CD4-positive, alpha-beta T cell treated with Interleukin-1 beta for 1 hour (primary cell): ENCODE data around the gene RGMB.

ENCODE experiments used
- DNase-seq, 2 donors: peaks; one replicate each; pipeline ENCODE4 v3.0.0-alpha.2; 2020 to 2022

The RGMB gene

DNA sequence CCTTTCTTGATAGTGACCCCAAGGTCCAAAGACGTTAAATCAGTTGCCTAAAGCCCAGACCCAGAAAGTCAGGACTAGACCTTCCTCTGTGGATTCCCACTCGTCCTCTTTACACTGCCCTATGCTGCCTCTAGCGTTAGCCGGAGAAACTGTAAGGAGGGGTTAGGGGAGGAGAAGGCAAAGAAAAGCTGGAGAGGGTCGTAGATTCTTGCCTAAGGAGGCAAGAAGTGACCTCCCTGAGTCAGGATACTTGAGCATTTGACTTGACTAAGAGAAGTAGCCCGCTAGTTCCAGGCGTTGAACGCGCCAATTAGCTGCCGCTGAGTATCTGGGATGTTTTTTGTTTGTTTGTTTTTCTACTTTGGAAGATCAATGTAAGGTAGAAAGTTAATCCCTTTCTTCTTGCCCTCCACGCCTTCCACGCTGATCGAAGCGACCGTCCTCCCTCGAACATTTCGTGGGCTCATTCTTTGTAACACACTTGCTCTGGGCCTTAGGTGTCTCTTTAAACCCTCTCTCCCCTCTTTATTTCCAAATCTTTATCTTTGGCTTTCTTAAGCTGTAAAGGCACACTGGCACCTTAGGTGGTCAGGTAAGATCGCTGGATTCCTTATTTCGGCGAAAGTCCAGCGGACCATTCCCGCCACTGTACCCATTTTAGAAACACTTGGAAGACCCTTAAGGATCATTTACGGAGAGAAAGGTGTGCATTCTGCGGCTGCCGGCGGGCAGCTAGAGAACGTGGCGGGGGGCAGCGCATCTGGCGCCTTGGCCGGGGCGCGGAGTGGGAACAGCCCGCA is 5.1 kb upstream of the RGMB start:
- DNase-seq = peak; percentile 27 to 43

DNA sequence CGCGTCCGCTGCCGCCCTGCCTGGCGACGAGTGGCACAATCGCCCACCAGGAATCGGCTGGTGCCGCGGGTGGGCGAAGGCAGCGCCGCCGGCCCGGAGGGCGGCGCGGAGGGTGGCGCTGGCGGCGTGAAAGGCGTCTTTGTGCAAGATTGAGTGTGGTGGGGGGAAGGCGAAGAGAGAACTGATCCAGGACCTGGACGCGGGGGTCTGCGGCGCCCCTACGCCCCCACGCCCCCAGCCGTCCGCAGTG is 4.6 kb upstream of the RGMB start:
- DNase-seq = no peak

DNA sequence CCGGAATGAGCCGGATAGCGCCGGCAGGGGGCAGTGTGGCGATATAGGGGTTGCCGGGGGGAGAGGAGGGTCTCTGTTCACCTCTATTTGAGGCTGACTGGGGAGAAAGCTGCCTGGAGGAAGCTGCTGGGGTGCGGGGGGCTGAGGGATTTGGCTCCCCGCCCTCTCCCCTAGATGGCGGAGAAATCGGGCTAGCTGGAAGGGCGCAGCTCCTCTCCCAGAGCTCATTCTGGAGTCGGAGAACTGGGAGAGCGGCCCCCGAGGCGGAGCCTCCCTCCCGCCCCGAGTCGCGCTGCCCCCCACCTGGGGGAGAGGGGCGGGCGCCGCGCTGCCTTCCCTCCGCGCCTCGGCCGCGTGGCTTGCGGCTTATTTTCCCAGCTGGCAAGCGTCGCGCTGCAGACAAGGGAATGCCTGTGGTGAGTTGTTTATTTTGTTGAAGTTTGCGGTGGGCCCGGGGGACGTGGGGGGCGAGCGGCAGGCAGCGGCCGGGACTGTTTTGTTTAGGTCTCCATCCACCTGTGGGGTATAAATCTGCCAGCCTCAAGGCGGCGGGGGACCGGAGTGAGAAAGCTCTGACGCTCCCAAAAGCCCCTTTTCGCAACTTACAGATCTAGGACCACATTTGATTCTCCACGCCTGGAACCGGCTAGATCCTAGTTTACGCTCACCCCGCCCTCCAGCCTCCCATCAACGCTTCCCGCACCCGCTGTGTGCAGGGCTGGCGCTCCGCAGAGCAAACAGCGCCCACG is 4.1 kb upstream of the RGMB start:
- DNase-seq = peak; percentile 22 to 42

DNA sequence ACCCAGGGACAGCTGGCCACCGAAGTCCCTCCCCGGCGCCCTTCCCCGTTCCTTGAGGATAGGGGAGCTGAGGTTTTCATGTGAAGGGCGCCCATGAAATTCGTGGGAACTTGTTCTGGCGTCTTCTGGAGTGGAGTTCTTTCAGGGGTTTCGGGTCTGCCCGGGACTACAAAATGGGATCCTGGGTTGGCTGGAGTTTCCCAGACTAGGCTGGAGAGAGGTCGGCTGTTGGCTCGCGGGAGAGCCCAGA is 3.6 kb upstream of the RGMB start:
- DNase-seq = no peak

DNA sequence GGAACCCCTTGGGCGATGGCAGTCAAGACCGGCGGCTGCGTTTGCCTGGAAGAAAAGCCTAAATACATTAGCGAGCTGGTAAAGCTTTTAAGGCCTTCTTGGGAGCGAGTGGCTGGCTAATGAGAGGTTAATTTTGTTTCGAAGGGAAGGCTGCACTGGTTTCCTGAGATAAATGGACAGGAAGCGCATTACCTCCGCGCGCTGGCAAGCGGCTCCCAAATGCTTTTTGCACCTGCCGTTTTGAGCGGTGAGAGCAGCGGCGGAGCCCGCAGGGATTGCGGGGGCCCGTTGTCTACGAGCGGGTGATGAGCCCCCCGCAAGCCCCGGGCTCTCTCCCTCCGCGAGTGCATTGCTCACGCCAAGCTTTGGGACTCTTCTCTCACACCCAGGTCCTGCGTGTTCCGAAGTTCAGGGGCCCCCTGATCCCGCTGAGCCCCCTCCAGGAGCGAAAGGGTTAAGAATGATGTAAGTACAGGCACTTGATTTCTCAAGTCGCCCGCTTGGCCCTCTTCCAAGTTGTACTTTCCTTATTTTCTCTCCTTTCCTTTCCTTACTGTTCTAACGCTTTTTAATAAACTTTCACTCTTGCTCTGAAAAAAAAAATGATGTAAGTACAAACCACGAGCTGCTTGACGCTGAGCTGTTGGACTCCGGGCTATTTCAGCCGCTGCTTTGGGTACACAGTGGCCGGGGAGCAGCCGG is 3.1 kb upstream of the RGMB start:
- peak; percentile 7 to 15 for DNase-seq

DNA sequence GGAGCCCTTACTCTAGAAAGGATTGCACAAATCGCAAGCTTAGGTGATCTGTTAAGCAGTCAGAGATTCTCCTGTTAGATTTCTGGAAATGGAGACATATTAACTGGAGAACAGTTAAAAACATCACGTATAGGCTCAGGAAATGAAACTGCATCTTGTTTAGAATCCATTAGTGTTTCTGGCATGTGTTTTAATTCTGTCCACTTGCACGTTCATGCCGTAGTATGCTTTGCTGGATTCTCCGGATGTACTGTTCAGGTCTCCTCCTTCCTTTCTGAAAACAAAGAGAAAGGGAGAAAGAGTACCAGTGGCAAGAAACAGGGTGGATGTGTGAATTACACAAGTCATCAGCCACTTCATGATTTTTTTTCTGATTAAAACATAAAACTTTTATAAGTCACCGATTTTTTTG is 2.5 kb upstream of the RGMB start:
- DNase-seq = peak in 1 of 2 donors; percentile 22

DNA sequence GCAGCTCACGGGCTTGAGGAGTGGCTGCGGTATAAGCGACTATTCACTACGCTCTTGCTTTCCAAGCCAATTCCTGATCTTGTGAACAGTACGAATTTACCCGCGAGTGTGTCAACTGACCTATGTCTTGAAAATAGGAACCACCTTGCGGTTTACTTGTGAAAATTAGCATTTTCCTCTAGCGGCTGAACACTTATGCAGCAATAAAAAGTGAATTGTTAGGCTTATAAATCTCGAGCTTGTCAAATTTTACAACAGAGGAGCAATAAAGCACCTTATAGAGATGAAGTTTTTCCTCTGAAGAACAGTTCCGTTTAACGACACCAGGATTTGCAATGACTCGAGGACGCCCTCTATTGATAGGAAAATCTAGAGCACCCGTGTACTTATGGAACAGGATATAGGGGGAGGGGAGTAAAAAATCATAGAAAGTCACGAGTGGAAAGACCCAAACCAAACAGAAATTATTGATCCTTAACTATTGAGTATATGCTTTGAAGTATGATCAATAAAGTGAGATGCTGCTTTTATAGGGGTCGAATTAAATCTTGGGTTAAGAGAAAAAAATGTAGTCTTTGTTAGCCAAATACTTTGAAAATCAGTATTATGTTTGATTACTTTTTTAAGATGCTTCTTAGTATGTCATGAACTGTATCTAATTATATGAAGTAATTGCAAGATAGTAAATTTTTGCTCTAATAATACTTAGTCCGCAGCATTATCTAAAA is 1.9 kb upstream of the RGMB start:
- DNase-seq = peak; percentile 58 to 81

DNA sequence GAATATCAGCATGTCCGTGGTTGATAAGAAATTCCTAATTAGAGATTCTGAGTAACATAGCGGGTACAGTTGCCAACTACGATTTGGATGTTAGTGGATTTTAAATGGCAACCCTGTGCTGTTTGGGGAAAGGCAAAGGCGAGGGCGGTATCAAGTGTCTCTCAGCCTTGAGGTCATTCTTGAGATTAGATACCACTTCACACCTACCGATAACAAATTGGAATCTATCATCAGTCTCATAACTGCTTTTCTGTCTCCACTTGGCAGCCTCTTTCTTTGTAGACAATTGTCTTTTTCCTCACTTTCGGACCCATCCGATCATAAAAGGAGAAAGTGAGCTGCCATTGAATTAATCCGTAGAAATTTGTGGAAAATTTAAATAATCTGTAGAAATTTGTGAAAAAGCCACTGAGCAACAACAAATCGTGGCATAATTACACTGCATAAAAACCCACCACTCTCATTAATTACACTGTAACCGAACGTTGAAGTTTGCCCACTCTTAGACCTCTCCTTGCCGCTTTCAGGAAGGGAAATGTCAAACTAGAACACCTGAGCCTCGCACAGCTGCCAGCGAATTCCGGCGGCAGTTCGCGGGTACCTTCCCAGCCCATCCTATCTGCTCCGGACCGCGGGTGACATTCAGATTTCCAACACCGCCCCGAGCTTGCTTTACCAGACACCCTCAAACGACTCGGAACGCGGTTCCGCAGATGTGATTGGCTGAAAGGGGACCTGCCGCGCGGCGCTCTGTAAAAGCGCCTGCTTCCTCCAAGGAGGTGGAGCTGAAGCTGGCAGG is 849 bp upstream of the RGMB start:
- peak; percentile 65 to 74 for DNase-seq

DNA sequence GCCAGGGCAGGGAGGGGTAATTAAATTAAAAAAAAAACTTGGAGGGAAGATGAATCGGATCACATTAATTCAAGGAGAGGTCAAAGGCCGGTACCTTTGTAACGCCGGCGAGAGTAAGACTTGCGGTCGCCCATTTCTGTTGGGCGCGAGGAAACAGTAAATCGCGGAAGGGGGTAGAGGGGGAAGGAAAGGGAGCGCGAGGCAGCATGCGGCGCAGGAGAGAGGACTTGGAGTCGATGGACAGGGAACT is 324 bp upstream of the RGMB start:
- DNase-seq = no peak

DNA sequence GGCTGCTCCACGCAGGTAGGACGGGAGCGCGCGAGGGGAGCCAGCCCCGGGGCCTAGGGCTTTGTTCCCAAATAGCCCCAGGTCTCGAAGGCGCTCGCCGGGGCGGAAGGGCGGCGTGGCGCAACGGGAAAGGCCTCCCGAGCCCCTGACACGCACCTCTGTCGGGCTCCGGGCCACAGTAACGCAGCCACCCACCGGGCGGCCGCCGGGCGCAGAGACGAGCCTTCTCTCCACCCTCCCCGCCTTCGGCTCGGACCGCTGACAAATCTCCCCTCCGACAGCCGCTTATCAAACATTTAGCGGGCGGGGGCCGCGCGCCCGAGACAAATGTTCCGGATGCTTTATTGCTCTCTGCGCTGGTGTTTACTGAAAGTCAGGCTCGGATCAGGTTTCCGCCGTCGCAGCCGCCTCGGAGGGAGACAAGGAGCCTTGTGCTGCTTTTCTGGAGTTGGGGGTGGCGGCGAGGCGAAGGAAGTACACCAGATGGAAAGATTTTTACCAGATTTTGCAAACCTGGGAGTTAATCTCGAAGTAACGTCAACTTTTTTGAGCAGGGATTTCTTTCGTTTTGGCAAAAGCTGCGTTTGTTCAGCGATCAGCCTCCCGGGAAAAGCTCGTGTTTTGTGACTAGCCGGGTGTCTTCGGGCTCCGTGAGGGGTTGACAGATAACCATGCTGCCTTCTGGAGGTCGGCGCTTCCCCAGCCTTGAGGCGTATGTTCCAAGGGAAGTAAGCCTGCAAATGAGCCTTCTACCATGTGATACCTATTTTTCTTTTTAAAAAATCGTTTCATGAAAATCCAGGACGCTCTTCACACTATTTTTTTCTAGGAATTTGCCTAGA is 950 bp downstream of the RGMB start:
- peak; percentile 25 to 48 for DNase-seq

DNA sequence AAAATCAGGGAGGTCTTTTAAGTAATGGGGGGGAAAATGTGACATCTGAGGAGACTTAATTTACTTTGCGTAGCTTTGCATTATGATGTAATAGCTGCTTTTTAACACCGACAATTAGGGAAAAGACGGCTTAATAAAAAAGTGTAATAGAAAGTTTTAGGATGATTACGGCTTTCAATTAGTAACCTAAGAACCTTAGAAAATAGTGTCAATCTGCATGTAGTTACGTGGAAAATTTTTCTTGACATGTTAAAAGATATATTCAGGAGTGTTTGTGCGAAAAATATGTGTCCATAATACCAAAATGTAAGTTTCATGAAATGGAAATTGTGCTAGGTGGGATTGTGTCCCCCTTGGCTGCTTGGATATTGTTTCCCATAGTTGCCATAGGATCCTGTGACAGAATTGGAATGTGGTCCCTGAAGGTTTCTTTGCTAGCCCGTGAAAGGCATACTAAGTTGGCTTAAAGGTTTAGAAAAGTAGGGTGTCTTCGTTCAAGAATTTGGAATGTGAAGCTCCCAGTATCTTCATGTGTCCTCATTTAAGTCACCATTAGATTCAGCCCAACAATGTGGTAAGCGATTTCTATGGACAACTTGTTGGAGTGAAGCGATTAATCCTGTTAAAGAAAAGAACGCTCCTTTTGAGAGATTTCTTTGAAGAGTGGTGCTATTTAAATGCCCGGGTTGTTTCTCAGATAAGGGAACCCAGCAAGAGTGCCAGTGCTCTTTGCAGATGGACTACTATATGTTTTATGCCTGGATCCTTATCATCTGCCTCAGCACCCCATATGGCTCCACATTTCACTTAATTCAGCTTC is 2.0 kb downstream of the RGMB start:
- DNase-seq = no peak

DNA sequence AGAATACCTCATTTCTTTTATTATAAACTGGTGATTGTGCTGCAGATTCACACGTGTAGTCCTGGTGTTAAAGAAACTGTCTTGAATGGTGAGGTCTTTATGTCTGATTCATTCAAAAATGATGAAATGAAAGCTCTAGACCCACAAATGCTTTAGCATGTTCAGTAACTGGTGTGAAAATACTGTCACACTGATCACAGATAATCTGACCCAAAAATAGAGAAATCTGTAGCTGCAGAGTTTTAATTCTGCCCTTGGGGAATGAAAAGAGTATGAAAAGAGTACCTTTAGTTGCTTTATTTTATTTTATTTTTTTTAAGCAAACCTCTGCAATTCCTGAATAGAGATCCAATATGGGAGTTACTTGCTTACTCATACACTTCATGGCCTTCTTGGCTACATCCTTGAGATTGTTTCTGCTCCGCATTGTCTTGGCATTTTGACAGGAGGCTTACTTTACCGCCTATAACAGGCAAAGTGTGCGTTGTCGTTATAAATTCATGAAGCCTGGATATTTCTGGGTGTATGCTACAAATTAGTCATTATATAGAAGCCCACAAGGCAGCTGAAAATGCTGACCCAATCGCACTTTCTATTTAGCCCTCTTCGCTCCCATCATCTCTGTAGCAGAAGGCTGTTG is 2.7 kb downstream of the RGMB start:
- no peak for DNase-seq

DNA sequence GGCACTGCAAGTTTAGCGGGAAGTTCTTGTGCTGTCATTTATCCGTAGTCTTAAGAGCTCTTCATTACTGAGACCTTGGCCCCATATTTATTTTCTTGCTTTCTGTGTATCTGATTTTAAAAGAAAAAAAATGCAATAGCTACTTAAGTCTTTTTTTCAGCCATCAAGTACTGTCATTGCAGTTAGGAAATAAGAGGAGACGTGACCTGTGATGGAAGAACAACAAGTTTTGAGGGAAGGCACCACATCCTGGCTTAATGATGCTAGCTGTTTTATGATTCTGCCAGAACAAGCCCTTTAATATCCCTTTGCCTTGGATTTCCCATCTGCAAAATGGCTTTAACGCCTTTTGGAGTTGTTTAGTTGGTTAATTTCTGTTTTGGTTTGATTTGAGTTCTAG is 3.8 kb downstream of the RGMB start:
- DNase-seq = no peak

DNA sequence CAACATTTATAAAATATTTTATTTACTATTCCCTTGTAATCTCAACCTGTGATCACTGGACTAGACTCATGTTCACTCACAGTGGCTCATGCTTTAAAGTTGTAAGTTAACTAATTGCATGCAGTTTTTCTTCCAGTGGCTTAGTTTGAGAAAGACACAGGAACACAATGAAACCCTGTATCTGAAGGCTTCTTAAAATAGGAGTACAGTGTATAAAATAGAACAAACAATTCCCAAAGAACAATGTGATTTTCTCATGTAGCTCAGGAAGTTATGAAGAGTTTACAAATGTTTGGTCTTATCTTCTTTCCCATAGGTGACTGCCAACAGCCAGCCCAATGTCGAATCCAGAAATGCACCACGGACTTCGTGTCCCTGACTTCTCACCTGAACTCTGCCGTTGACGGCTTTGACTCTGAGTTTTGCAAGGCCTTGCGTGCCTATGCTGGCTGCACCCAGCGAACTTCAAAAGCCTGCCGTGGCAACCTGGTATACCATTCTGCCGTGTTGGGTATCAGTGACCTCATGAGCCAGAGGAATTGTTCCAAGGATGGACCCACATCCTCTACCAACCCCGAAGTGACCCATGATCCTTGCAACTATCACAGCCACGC is 5.9 kb downstream of the RGMB start:
- DNase-seq = no peak

DNA sequence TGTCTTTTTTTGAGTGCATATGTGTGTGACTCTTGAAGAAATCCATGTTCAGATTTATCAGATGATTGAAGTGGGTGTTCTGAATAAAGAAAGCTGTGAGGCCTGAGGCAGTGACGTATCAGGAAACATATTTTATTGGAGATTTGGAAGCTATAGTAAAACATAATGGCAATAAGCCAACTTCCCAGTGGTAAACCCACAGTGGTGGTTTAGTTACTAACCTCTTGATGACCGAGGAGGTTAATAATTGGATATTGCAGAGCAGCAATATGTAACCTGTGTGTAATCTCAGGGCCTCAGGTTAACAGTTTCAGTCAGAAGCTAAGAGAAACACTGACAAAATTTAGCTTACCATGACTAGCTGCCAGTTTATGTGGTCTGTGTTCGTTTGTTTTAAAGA is 6.9 kb downstream of the RGMB start:
- no peak for DNase-seq

DNA sequence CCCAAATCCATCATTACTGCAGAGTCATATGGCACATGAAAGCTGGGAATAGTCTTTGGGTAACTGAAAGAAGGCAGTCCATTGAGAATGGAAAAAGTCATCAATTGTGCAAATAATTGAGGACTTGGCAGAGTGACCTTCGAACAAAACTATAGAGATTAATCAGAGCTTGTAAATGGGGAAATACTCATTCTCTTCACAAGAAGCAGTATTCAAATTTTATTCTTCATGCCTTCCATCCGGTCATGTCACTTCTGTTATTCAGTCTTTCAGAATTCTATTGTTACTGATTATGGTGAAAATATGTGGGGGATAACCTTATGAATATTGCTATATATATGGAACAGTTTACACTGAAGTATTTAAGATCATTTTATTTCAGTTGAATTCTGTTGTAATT is 8.1 kb downstream of the RGMB start:
- DNase-seq = no peak

DNA sequence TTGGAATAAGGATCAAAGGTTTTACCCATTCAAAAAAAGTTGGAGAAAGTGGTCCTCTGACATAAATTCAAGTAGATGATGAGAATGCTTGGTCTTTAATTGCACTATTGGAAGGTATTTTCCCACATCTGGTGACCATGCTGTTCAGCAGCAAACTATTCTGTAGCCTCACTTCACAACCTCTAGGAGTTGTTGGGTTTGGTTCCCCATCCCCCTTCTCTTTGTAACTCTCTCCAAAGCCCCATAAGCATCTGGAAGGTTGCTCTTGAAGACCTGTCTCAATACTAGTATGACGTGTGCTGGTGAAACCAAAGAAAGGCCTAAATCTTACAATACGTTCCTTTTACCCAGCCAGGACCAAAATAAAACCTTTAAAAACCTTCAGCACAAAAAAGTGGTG is 8.5 kb downstream of the RGMB start:
- no peak for DNase-seq

DNA sequence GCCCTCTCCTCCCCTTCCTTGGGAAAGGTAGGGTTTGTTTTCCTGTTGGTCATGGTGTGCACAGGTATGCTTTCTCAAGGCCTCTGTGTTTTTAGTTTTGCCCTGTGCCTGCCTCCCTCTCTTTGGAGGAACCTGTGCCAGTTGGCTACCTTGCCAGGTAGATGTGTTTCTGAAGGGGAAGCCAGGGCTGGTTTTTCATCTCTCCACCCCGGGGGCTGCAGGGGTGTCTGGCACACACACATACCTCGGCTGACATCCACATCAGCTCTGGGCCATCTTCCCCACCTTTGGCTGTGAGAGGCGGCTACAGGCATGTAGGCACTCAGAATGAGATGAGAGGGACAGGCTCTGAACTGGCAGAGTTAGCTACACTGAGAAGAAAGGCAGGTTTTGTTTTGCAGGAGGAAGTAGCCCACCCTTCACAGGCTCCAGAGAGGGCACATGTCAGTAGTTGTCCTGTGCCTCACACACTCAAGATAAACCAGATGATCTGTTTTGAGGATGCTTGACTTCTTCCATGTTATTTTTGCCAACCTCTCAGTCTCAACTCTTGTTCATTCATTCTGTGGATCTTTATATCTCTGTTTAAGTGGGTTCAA is 9.7 kb downstream of the RGMB start:
- DNase-seq = no peak

DNA sequence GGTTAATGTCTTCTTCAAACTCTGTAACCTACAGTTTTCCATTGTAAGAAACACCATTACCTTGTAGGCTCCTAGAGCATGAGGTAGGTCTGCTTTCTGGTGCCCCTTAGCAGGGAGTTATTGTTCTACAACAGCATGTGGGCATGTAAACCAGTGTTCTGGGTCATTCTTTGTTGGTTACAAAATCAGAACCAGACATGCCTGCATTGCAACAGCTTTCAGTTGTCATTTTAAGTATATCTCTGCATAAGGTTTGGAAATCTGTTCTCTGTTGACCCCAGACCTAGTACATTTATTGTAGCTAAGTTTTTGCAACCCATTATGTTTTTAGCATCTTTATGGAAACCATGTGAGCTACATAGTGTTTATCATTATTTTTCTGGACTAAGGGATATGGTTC is 10.9 kb downstream of the RGMB start:
- DNase-seq = no peak

DNA sequence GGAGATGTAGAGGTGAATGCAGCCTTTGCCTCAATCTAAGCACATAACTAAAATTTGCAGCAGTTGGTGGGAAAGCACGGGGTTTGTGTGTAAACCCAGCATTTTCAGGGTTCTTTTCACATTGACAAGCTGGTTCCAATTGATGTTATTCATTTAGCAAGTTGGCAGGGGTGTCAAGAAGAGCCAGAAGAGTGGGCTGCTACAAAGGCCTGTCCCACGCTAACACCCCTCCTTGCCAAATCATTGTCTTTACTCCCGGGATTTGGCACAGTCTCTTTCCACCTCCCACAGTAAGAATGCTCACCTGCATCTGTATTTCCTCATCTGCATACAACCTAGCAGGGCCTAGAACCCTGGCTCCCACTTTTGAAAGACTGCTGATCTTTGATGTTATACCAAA is 11.8 kb downstream of the RGMB start:
- no peak for DNase-seq
